T follicular helper cell (primary cell): ENCODE measurements around the gene ZFP36L2.

Experiments used
- DNase-seq: peaks from one replicate; pipeline ENCODE4 v3.0.0-alpha.2; 2020; ENCODE audit warnings: low read depth
- total RNA-seq, 2 experiments: gene quantifications; one replicate each; lab custom pipeline; 2026; lab: John Stamatoyannopoulos, UW

Gene ZFP36L2, protein sequence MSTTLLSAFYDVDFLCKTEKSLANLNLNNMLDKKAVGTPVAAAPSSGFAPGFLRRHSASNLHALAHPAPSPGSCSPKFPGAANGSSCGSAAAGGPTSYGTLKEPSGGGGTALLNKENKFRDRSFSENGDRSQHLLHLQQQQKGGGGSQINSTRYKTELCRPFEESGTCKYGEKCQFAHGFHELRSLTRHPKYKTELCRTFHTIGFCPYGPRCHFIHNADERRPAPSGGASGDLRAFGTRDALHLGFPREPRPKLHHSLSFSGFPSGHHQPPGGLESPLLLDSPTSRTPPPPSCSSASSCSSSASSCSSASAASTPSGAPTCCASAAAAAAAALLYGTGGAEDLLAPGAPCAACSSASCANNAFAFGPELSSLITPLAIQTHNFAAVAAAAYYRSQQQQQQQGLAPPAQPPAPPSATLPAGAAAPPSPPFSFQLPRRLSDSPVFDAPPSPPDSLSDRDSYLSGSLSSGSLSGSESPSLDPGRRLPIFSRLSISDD
- 68.2 to 313 reads per million in 2 experiments for total RNA-seq

- DNase-seq: peak; percentile 93
These were observed at the start of gene ZFP36L2 for GRCh38 chr2:43226558-43226954. ZFP36L2 (minus strand) TSS chr2:43226606; CDS start chr2:43226315, 291 bp downstream.

DNA sequence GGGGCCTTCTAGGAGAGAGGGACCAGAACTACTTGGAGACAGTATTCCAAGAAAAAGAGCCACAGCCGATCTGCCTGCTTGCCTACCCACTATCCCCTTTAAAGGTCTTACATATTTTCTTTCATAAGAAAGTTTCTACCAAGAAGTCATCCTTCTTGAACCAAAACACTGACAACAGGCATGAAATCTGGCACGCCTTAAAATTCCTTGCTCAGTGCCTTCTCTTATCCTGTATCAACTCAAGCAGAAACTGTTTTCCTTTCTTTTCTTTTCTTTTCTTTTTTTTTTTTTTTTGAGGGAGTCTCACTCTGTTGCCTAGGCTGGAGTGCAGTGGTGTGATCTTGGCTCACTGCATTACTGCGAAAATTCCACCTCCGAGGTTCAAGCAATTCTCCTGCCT is 48.3 kb upstream of the ZFP36L2 start:
- no peak for DNase-seq

DNA sequence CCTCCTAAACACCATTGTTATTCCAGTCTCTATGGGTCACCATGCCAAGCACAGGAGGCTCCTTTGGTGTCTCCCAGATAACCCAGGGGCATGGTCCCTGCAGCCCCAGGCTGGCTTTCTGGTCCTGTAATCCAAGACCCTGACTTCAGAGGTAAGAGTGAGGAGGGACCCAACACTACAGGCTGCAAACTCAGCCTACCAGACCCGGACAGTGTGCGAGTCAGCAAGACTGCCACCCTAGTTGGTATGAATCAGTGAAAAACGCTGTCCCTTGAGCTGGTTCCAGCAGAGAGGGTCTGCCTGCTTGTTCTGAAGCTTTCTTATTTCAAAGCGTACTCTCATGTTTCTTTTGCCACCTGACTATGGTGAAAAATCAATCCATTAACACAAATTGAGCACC is 47.6 kb upstream of the ZFP36L2 start:
- DNase-seq: no peak

GRCh38 chr2:43273529-43273928 is 47.1 kb upstream of the ZFP36L2 start:
- DNase-seq: no peak

- DNase-seq: no peak
These were observed 44.7 kb upstream of the ZFP36L2 start for GRCh38 chr2:43270930-43271615.

DNA sequence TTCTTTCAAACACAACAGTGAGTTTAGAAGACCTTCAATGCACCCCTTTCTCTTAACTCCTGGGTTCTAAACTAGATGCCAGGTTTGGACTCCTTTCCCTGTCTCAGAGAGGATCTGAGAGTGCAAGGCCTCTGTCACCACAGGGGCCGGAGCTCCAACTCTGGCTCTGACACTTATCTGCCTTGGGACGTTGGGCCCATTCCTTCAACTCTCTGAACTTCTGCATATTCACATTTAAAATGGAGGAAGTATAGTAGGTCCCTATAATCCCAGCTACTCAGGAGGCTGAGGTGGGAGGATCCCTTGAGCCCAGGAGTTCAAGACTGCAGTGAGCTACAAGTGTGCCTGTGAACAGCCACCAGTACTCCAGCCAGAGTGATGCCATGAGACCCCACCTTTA is 44.1 kb upstream of the ZFP36L2 start:
- no peak for DNase-seq

DNA sequence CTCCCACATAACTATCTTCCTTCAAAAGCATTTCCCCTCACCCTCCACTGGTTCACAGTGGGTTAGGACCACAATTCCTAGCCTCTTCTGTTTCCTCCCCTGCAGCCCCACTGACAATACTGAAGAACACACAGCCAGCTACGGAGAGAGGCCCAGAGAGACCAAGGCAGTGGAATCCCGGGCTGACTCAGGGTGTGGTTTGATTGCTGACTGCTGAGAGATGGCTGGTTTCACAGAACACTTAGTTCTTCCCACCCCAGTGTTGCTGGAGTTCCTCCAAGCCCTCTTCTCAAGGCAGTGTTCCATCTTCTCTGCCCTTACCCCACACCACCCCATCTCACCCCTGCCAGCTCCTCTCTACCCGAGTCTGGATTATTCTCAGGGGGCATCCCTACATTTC is 43.3 kb upstream of the ZFP36L2 start:
- DNase-seq: no peak

DNA sequence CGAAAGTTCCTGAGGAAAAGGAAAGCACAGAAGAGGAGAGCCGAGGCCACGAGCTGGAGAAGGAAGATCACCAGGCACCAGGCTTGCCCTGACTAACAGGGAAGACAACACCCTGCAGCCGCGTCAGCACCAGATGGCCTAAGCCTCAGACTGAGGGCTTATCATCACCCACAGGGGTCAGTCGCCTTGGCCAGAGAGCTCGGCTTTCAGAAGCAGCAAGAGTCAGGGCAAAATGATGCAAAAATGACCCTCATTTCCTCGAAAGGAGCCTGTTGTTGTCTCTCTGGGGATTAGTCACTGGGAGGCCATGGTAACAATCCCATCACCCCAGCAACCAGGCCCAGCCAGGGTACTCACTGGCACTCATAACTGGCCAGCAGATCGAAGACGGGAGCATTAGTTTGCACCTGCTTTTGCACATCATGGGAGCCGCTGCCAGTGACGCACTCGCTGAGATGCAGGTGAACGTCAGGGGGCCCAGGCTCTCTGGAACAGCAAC is 42.7 kb upstream of the ZFP36L2 start:
- no peak for DNase-seq

GRCh38 chr2:43268066-43268953 is 41.9 kb upstream of the ZFP36L2 start:
- DNase-seq: no peak

GRCh38 chr2:43267381-43267780 is 41.0 kb upstream of the ZFP36L2 start:
- DNase-seq: no peak

- DNase-seq: no peak
These were observed 40.3 kb upstream of the ZFP36L2 start for GRCh38 chr2:43266711-43267111.

DNA sequence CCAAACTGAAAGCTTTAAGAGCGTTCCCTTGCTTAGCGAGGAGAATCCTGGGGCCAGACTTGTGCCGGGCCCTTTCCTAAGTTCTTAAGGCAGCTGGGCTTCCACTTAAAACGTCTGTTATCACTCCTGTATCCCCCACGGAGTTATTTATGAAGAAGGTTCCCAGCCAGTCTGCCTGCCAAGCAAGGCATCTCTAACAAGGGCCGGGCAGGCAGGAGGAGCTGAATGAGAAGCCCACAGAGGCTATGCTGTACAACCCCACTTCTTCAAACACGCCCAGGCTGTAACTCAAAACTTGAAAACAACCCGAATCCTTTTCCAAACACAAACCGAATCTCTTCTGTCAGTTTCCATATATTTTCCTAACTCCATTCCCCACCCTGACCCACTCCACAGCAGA is 39.0 kb upstream of the ZFP36L2 start:
- no peak for DNase-seq

DNA sequence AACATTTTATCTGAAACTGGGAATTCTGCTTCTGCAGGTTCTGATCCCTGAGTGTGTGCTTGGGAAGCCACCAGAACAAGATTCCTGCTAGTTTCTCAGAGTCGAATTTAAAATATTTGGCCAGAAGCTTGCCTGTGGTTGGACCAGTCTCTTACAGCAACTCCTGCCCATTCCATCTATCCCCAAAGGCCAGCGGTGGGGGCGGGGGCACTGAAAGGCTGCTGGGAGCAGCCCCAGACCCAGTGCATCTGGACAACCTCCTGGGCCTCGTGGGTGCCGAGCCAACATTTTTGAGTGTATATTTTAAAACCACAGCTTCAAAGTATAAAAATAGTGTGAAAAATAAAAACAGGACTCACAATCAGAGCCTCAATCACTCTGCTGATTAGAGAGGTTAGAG is 38.6 kb upstream of the ZFP36L2 start:
- DNase-seq: no peak

GRCh38 chr2:43262951-43263350 is 36.5 kb upstream of the ZFP36L2 start:
- DNase-seq: no peak

DNA sequence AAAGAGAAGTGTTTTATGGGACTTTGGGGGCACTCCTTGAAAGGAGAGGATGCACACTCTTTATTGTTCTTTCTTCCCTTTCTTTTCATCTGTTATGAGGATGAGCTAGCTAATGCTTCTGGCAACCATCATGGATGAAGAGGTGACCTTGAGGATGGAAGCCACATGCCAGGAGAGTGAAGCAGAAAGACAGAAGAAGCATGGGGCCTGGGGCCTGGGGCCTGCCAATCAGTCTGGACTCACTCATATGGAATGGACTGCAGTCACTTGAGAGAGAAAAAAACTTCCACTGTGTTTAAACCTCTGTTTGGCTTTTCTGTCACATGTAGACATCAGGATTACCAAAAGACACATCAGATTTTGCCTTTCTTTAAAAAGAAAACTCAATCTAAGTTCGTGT is 35.8 kb upstream of the ZFP36L2 start:
- DNase-seq: no peak

DNA sequence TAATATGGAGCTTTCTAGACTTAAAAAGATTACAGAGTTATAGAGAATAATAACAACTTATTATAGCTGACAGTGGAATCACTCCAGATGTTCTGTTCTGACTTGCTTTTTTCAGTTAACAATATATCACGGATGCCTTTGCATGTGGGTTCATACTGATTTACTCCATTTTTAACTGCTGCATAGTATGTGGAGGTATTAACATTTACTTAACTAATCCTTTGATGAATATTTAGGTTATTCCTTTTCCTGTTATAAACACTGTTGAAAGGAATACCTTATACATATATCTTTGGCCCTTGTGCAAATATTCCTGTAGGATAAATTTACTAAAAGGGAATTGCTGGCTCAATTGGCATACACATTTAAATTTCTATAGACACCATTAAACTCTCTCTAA is 33.1 kb upstream of the ZFP36L2 start:
- DNase-seq: no peak

DNA sequence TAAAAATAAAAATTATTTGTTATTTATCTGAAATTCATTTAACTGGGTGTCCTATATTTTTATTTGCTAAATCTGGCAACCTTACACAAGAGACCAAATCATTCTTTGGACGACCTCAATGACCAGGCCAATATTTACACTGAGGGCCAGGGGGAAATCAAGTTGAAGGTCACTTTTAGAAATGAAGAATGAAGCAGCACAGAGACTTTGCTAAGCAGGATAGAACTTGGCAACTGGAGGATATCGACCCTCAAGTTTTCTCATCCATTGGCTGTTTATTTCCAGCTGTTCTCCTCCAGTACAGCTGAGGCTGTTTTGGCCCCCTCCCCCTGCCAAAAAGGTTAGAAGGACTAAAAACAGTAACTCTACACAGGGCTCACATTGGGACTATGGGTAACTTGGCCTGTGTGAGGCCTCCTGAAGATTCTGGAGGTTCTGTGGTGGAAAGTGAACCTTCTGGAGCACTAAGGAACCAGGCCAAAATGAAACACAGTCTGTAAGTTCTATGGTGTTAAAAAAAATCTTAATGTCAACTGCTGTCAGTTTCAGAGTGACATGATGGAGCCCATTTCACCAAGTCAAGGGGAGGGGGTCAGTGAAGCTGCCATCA is 32.2 kb upstream of the ZFP36L2 start:
- DNase-seq: no peak

DNA sequence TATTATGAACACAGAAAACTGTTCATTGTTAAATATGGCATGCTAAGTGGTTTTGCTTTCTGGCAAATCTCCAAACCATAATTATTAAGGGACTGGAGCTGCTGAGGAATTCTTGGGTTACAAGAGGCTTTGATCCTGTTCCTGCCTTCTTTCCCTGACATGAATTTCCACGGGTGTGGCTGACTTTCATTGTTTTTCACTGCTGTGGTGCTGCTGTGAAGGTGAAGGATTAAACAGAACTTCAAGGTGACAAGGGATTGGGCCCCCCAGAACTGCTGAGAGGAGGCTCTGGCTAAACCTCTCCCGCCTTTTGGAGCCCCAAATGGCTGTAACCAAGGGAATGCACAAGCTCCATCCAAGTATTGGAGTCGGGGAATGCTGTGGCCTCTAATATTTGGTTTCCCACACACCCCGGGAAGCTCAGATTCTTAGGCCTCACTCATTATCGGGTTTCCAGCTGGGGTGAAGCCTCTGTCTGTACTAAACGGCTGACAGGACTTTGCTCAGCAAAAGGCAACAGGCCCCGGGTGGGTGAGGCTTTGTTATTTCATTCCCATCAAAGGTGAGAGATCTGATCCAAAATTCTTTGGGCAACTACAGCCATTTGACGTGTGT is 29.0 kb upstream of the ZFP36L2 start:
- no peak for DNase-seq

- no peak for DNase-seq
These were observed 27.9 kb upstream of the ZFP36L2 start for GRCh38 chr2:43254331-43254730.

- DNase-seq: no peak
These were observed 24.8 kb upstream of the ZFP36L2 start for GRCh38 chr2:43251171-43251731.

DNA sequence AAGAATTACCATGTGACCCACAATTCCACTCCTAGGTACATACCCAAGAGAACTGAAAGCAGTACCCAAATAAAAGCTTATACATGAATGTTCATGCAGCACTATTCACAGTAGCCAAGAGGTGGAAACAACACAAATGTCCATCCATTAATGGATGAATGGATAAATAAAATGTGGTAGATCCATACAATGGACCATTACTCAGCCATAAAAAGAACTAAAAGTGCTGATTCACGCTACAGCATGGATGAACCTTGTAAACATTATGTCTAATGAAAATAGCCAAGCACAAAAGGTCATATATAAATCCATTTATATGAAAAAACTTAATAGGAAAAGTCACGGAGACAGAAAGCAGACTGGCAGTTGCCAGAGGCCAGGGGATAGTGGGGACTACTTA is 23.6 kb upstream of the ZFP36L2 start:
- no peak for DNase-seq
